NB4 (cell line): ENCODE data around the gene CES3.

Experiments used
- CTCF ChIP-seq: IDR thresholded peaks from one replicate; pipeline ENCODE4 v1.5.1; 2012; ENCODE audit warnings: low read depth, low read length
- MAX ChIP-seq: IDR thresholded peaks from 2 replicates; pipeline ENCODE4 v1.6.1; 2011; ENCODE audit warnings: low read depth, low read length
- POLR2A ChIP-seq: IDR thresholded peaks from 2 replicates; pipeline ENCODE4 v1.6.1; 2011; ENCODE audit warnings: mild to moderate bottlenecking; ENCODE audit not compliant: insufficient read length; ENCODE audit errors: extremely low read depth

- TF ChIP-seq CTCF = no peak
- TF ChIP-seq POLR2A = no peak
- no peak for TF ChIP-seq MAX
Measured at GRCh38 chr16:66918803-66919568, 42.1 kb upstream of the CES3 start, which contains the start of gene CDH16.
